Breast epithelium (tissue), 4 donors: ENCODE measurements around the gene TM9SF4. TPM values are rescaled to one million over a fixed set of nuclear protein-coding genes. Genes with fewer than 3 reads are reported as not detected.

Source experiments
- DNase-seq, 2 donors: peaks; one replicate each; pipeline ENCODE4 v3.0.0-alpha.2; 2019; ENCODE audit warnings: low spot score in 2 of 2
- H3K27ac ChIP-seq, 2 donors: fragments of 200-600 bp; sonication (generic) in 1 of 2; one replicate each; pipeline ENCODE4 v1.5.1; 2016 to 2019; ENCODE audit warnings: mild to moderate bottlenecking in 1 of 2
- H3K27me3 ChIP-seq, 2 donors: fragments of 200-600 bp; sonication (generic) in 1 of 2; one replicate each; pipeline versions ENCODE4 v1.5.1 to v1.6.0; 2017 to 2019; ENCODE audit warnings: control low read depth in 1 of 2, mild to moderate bottlenecking in 1 of 2
- H3K36me3 ChIP-seq: fragments of 200-600 bp; one replicate; pipeline ENCODE4 v1.5.1; 2019
- H3K4me1 ChIP-seq, 2 donors: fragments of 200-600 bp; sonication (generic); one replicate each; pipeline ENCODE4 v1.5.1; 2016 to 2019; ENCODE audit warnings: control low read depth in 1 of 2
- H3K4me3 ChIP-seq, 3 donors: fragments of 200-600 bp; sonication (generic); 1 replicate in 2 of 3; 2 replicates in 1 of 3; pipeline ENCODE4 v1.5.1; 2016 to 2019; ENCODE audit warnings: mild to moderate bottlenecking in 3 of 3, moderate library complexity in 2 of 3
- H3K9me3 ChIP-seq, 2 donors: fragments of 200-600 bp; sonication (generic) in 1 of 2; one replicate each; pipeline ENCODE4 v1.5.1; 2016 to 2019; ENCODE audit warnings: control low read depth in 1 of 2
- CTCF ChIP-seq, 3 donors: fragments of 450-650 bp; IDR thresholded peaks; one replicate each; pipeline ENCODE4 v1.5.1; 2016 to 2017; ENCODE audit warnings: antibody characterized with exemption in 3 of 3, mild to moderate bottlenecking in 3 of 3, moderate library complexity in 3 of 3
- POLR2A ChIP-seq: fragments of 450-650 bp; IDR thresholded peaks from one replicate; pipeline ENCODE4 v1.6.1; 2016; ENCODE audit warnings: antibody characterized with exemption, mild to moderate bottlenecking, moderate library complexity
- POLR2AphosphoS5 ChIP-seq, 3 donors: sonication (generic); formaldehyde crosslinking; IDR thresholded peaks; one replicate each; pipeline ENCODE4 v1.6.1; 2017; ENCODE audit warnings: antibody characterized with exemption in 3 of 3
- intact Hi-C: fragments of 100-400 bp; cut with DNase I; formaldehyde crosslinking; loops from one replicate; pipeline ENCODE4 v1.15.1; 2023; ENCODE audit warnings: low total_unique reads
- total RNA-seq, 3 donors: library from RNA; depleted of rRNA; stranded (reverse); fragments of >200 nt; gene quantifications; one replicate each; pipeline ENCODE4 v1.1.0, GENCODE V29; 2016

The TM9SF4 gene
- total RNA-seq, 3 donors from 2014 or later = 20.2 to 28.5 (median 26.9) TPM

GRCh38 chr20:32142991-32143390 lies 33.5 kb downstream of the TM9SF4 start:
- intact Hi-C loops = no loop called here
- no peaks in the 10 kb centered on the region for H3K27me3 ChIP-seq
- TF ChIP-seq POLR2AphosphoS5 (IDR thresholded peaks at IDR 0.05) (no peak), POLR2A (no peak), CTCF (IDR thresholded peaks at IDR 0.05) (no peak)
- peaks cover 25% of the 10 kb centered on the region for H3K36me3 ChIP-seq
- H3K9me3 ChIP-seq = no peaks in the 10 kb centered on the region
- no peak overlapping the region for H3K4me3 ChIP-seq
- no peak for DNase-seq
- H3K27ac ChIP-seq = no peak overlapping the region
- H3K4me1 ChIP-seq = no peaks in the 10 kb centered on the region

- no peaks in the 10 kb centered on the region for H3K9me3 ChIP-seq
- peaks cover 25% of the 10 kb centered on the region for H3K36me3 ChIP-seq
- no peaks in the 10 kb centered on the region for H3K4me1 ChIP-seq
- H3K27me3 ChIP-seq = no peaks in the 10 kb centered on the region
- no peak overlapping the region for H3K27ac ChIP-seq
- DNase-seq = no peak
- TF ChIP-seq POLR2AphosphoS5 (IDR thresholded peaks at IDR 0.05) (no peak), POLR2A (no peak), CTCF (IDR thresholded peaks at IDR 0.05) (no peak)
- intact Hi-C loops = no loop called here
- no peak overlapping the region for H3K4me3 ChIP-seq
Measured at GRCh38 chr20:32144898-32145662, 35.6 kb downstream of the TM9SF4 start.

GRCh38 chr20:32149566-32150170 lies 40.2 kb downstream of the TM9SF4 start:
- no peak for DNase-seq
- H3K4me3 ChIP-seq = no peak overlapping the region
- TF ChIP-seq POLR2AphosphoS5 (IDR thresholded peaks at IDR 0.05) (no peak), POLR2A (no peak), CTCF (IDR thresholded peaks at IDR 0.05) (no peak)
- no peaks in the 10 kb centered on the region for H3K4me1 ChIP-seq
- no peaks in the 10 kb centered on the region for H3K9me3 ChIP-seq
- intact Hi-C loops = no loop called here
- H3K36me3 ChIP-seq = peaks cover 6% of the 10 kb centered on the region
- H3K27me3 ChIP-seq = no peaks in the 10 kb centered on the region
- no peak overlapping the region for H3K27ac ChIP-seq

GRCh38 chr20:32150291-32150848 lies 40.9 kb downstream of the TM9SF4 start:
- Histone ChIP-seq H3K9me3 (no peaks in the 10 kb centered on the region), H3K4me3 (no peak overlapping the region), H3K27me3 (no peaks in the 10 kb centered on the region), H3K4me1 (no peaks in the 10 kb centered on the region), H3K36me3 (peaks cover 5% of the 10 kb centered on the region), H3K27ac (no peak overlapping the region)
- intact Hi-C loops = no loop called here
- DNase-seq = no peak
- TF ChIP-seq POLR2A (no peak), POLR2AphosphoS5 (IDR thresholded peaks at IDR 0.05) (no peak), CTCF (IDR thresholded peaks at IDR 0.05) (no peak)
